Tibial nerve (tissue), 4 donors: ENCODE data around the gene PRRG2. TPM values are rescaled to one million over a fixed set of nuclear protein-coding genes. Genes with fewer than 3 reads are reported as not detected.
"Not testable (repeated sequence)": the region's sequence is repeated elsewhere in the genome, so short reads cannot be mapped to it uniquely, and the experiment has no call there.

Experiments
- DNase-seq, 2 donors: peaks; one replicate each; pipeline ENCODE4 v3.0.0-alpha.2; 2019; ENCODE audit warnings: low spot score in 2 of 2
- H3K27ac ChIP-seq, 4 donors: fragments of 200-600 bp; sonication (generic) in 3 of 4; one replicate each; pipeline ENCODE4 v1.5.1; 2017 to 2019; ENCODE audit warnings: mild to moderate bottlenecking in 1 of 4
- H3K27me3 ChIP-seq, 2 donors: fragments of 200-600 bp; sonication (generic) in 1 of 2; one replicate each; pipeline versions ENCODE4 v1.5.1 to v1.6.0; 2017 to 2019
- H3K36me3 ChIP-seq, 3 donors: fragments of 200-600 bp; sonication (generic); one replicate each; pipeline ENCODE4 v1.5.1; 2018 to 2019
- H3K4me1 ChIP-seq, 4 donors: fragments of 200-600 bp; sonication (generic) in 3 of 4; one replicate each; pipeline ENCODE4 v1.5.1; 2017 to 2019
- H3K4me3 ChIP-seq, 4 donors: fragments of 200-600 bp; sonication (generic) in 3 of 4; one replicate each; pipeline ENCODE4 v1.5.1; 2017 to 2019; ENCODE audit warnings: mild to moderate bottlenecking in 1 of 4, moderate library complexity in 1 of 4
- H3K9me3 ChIP-seq, 4 donors: fragments of 200-600 bp; sonication (generic) in 3 of 4; one replicate each; pipeline ENCODE4 v1.5.1; 2017 to 2019
- CTCF ChIP-seq, 5 experiments: fragments of 200-600 bp in 3 of 5; fragments of 450-650 bp in 2 of 5; sonication (generic) in 3 of 5; IDR thresholded peaks; one replicate each; pipeline ENCODE4 v1.5.1; 2016 to 2019; ENCODE audit warnings: antibody characterized with exemption in 5 of 5, mild to moderate bottlenecking in 3 of 5, moderate library complexity in 2 of 5
- EP300 ChIP-seq, 2 donors: sonication (generic); formaldehyde crosslinking; IDR thresholded peaks; one replicate each; pipeline ENCODE4 v1.6.1; 2017; ENCODE audit warnings: antibody characterized with exemption in 2 of 2, mild to moderate bottlenecking in 1 of 2
- POLR2A ChIP-seq, 2 donors: fragments of 450-650 bp; IDR thresholded peaks; one replicate each; pipeline ENCODE4 v1.6.1; 2017; ENCODE audit warnings: antibody characterized with exemption in 2 of 2, mild to moderate bottlenecking in 2 of 2, moderate library complexity in 2 of 2
- WGBS, 2 donors: methylation state at CpG; one replicate each; pipeline ENCODE4 v1.1.5; 2018; 5-methylcytosine and 5-hydroxymethylcytosine counted together
- total RNA-seq, 4 donors: library from RNA; depleted of rRNA; stranded (reverse); fragments of >200 nt; gene quantifications; one replicate each; pipeline ENCODE4 v1.1.0, GENCODE V29; 2016

PRRG2 gene
- total RNA-seq, 4 donors from 2014 or later, result 0.42 to 0.78 (median 0.44) TPM; not detected in 1

- Histone ChIP-seq H3K36me3 (peaks cover 0 to 40% (median 0%) of the 10 kb centered on the region in 3 donors), H3K4me3 (no peak overlapping the region), H3K27me3 (no peaks in the 10 kb centered on the region), H3K27ac (peak overlapping the region in 1 of 4 donors; percentile 51), H3K9me3 (no peaks in the 10 kb centered on the region), H3K4me1 (peaks cover 0 to 44% (median 11%) of the 10 kb centered on the region in 4 donors)
- TF ChIP-seq POLR2A (IDR thresholded peaks at IDR 0.05) (no peak), CTCF (IDR thresholded peaks at IDR 0.05) (no peak), EP300 (IDR thresholded peaks at IDR 0.05) (no peak)
- WGBS, 2 donors, result 42 to 56% methylated on average over 9 of the region's 9 CpGs
- DNase-seq, result no peak
Observed at GRCh38 chr19:49631014-49631588, 50.0 kb downstream of the PRRG2 start.

GRCh38 chr19:49631610-49632192 is 50.6 kb downstream of the PRRG2 start:
- no peak for TF ChIP-seq EP300 (IDR thresholded peaks at IDR 0.05)
- no peak for TF ChIP-seq POLR2A (IDR thresholded peaks at IDR 0.05)
- TF ChIP-seq CTCF (IDR thresholded peaks at IDR 0.05), result no peak
- Histone ChIP-seq H3K9me3 (no peaks in the 10 kb centered on the region), H3K4me1 (peaks cover 0 to 50% (median 11%) of the 10 kb centered on the region in 4 donors), H3K27me3 (no peaks in the 10 kb centered on the region), H3K36me3 (peaks cover 0 to 40% (median 0%) of the 10 kb centered on the region in 3 donors), H3K27ac (no peak overlapping the region), H3K4me3 (no peak overlapping the region)
- no peak for DNase-seq
- 85 to 92% methylated on average over 19 of the region's 19 CpGs for WGBS, 2 donors

- no peak for DNase-seq
- peaks cover 0 to 57% (median 15%) of the 10 kb centered on the region in 4 donors for H3K4me1 ChIP-seq
- no peaks in the 10 kb centered on the region for H3K9me3 ChIP-seq
- no peak overlapping the region for H3K4me3 ChIP-seq
- TF ChIP-seq EP300 (IDR thresholded peaks at IDR 0.05), result no peak
- no peak for TF ChIP-seq POLR2A (IDR thresholded peaks at IDR 0.05)
- no peak for TF ChIP-seq CTCF (IDR thresholded peaks at IDR 0.05)
- WGBS, 2 donors, result 90 to 96% methylated on average over 5 of the region's 5 CpGs
- H3K27ac ChIP-seq, result peak overlapping the region in 2 of 4 donors; percentile 21 to 42
- H3K36me3 ChIP-seq, result peaks cover 0 to 35% (median 0%) of the 10 kb centered on the region in 3 donors
- no peaks in the 10 kb centered on the region for H3K27me3 ChIP-seq
Observed at GRCh38 chr19:49632576-49632975, 51.5 kb downstream of the PRRG2 start.

GRCh38 chr19:49633273-49633672 is 52.2 kb downstream of the PRRG2 start:
- H3K27ac ChIP-seq, result peak overlapping the region in 2 of 4 donors; percentile 21 to 42
- WGBS, 2 donors, result 67 to 72% methylated on average over 6 to 9 of the region's 9 CpGs
- not testable (repeated sequence) for DNase-seq, H3K4me3 ChIP-seq, H3K27me3 ChIP-seq, H3K9me3 ChIP-seq
- TF ChIP-seq EP300 (IDR thresholded peaks at IDR 0.05), result peak in 1 of 2 donors; percentile 53
- H3K4me1 ChIP-seq, result peaks cover 0 to 64% (median 20%) of the 10 kb centered on the region in 4 donors
- H3K36me3 ChIP-seq, result peaks cover 0 to 28% (median 0%) of the 10 kb centered on the region in 3 donors

GRCh38 chr19:49635530-49636232 is 54.6 kb downstream of the PRRG2 start:
- H3K36me3 ChIP-seq, result peaks cover 0 to 24% (median 0%) of the 10 kb centered on the region in 3 donors
- H3K4me3 ChIP-seq, result no peak overlapping the region
- no peak for TF ChIP-seq POLR2A (IDR thresholded peaks at IDR 0.05)
- TF ChIP-seq CTCF (IDR thresholded peaks at IDR 0.05), result no peak
- no peak for TF ChIP-seq EP300 (IDR thresholded peaks at IDR 0.05)
- H3K27me3 ChIP-seq, result no peaks in the 10 kb centered on the region
- DNase-seq, result no peak
- peak overlapping the region; percentile 7 to 100 (median 78) for H3K27ac ChIP-seq
- no peaks in the 10 kb centered on the region for H3K9me3 ChIP-seq
- peaks cover 0 to 60% (median 22%) of the 10 kb centered on the region in 4 donors for H3K4me1 ChIP-seq
- WGBS, 2 donors, result 49 to 50% methylated on average over 19 to 20 of the region's 24 CpGs
